Neutrophil (primary cell): ENCODE results near the gene HIP1.

Experiments
- H3K27ac ChIP-seq: fragments of 200-600 bp; sonication (generic); 2 replicates; pipeline ENCODE4 v1.5.1; 2016; ENCODE audit warnings: mild to moderate bottlenecking, moderate library complexity
- H3K27me3 ChIP-seq: fragments of 200-600 bp; sonication (generic); 2 replicates; pipeline ENCODE4 v1.6.0; 2016; ENCODE audit warnings: mild to moderate bottlenecking
- H3K36me3 ChIP-seq: fragments of 200-600 bp; sonication (generic); 2 replicates; pipeline ENCODE4 v1.5.1; 2017
- H3K4me1 ChIP-seq, 2 experiments: fragments of 200-600 bp in 1 of 2; sonication (generic) in 1 of 2; 1 replicate in 1 of 2; 2 replicates in 1 of 2; pipeline versions ENCODE4 v1.5.1 to v1.6.1; 2013 to 2016; ENCODE audit warnings: low read depth in 1 of 2, low read length in 1 of 2, mild to moderate bottlenecking in 1 of 2, moderate library complexity in 1 of 2; ENCODE audit not compliant: control insufficient read depth in 1 of 2, insufficient read depth in 1 of 2
- H3K4me3 ChIP-seq, 2 experiments: fragments of 200-600 bp in 1 of 2; sonication (generic) in 1 of 2; 1 replicate in 1 of 2; 2 replicates in 1 of 2; pipeline ENCODE4 v1.5.1; 2013 to 2016; ENCODE audit warnings: low read depth in 1 of 2, low read length in 1 of 2, mild to moderate bottlenecking in 1 of 2, moderate library complexity in 1 of 2
- H3K9me3 ChIP-seq: fragments of 200-600 bp; sonication (generic); 2 replicates; pipeline ENCODE4 v1.5.1; 2016
- TF ChIP-seq, protein P1 (sequence below): fragments of 200-600 bp; sonication (generic); IDR thresholded peaks from 2 replicates; pipeline ENCODE4 v1.5.1; 2016; ENCODE audit warnings: antibody characterized with exemption

HIP1 gene

DNA sequence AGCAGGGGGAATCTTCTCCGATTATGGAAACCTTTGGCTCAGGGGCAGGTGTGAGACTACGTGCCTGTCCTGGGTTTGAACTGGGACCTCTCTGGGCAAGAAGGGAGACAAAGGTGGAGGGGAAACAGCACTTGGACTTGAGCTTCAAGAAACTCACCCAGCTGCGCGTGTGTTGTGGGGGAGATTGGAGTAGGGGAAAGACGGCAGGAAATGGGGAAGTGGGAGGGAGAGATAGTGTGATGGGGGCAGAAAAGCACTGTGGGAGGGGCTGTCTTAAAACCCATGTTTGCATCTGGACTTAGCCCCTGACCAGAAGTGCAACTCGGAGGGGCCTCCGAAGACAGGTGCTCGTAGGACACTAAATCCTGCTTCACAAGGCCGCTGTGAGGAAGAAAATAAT, 107.0 kb downstream of the HIP1 start:
- TF ChIP-seq, protein P1, sequence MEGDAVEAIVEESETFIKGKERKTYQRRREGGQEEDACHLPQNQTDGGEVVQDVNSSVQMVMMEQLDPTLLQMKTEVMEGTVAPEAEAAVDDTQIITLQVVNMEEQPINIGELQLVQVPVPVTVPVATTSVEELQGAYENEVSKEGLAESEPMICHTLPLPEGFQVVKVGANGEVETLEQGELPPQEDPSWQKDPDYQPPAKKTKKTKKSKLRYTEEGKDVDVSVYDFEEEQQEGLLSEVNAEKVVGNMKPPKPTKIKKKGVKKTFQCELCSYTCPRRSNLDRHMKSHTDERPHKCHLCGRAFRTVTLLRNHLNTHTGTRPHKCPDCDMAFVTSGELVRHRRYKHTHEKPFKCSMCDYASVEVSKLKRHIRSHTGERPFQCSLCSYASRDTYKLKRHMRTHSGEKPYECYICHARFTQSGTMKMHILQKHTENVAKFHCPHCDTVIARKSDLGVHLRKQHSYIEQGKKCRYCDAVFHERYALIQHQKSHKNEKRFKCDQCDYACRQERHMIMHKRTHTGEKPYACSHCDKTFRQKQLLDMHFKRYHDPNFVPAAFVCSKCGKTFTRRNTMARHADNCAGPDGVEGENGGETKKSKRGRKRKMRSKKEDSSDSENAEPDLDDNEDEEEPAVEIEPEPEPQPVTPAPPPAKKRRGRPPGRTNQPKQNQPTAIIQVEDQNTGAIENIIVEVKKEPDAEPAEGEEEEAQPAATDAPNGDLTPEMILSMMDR, result no peak
- peak overlapping the region in 1 of 2 experiments; percentile 1 for H3K4me3 ChIP-seq
- H3K36me3 ChIP-seq, result peaks cover 24% of the 10 kb centered on the region
- no peaks in the 10 kb centered on the region for H3K27me3 ChIP-seq
- H3K9me3 ChIP-seq, result no peaks in the 10 kb centered on the region
- H3K4me1 ChIP-seq, result peaks cover 62 to 72% of the 10 kb centered on the region in 2 experiments
- peak overlapping the region; percentile 66 for H3K27ac ChIP-seq

DNA sequence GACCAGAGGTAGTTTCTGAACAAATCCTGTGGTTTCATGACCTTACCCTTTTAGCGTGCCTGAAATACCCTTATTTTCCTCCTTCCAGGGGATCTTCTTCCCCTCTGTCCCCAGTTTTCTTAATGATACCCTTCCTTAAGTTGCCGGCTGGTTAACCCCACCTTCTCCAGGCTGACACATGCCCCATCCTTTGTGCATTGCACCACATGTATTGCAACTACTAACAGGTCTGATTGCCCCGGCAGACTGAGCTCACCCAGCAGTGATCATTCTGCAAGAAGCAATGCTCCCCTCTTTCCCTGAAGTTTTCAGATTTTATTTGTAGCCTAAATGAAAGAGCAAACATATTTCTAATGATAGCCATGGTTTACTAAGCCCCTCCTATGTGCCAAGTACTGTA, 108.2 kb downstream of the HIP1 start:
- H3K4me3 ChIP-seq, result peak overlapping the region; percentile 24 to 41

DNA sequence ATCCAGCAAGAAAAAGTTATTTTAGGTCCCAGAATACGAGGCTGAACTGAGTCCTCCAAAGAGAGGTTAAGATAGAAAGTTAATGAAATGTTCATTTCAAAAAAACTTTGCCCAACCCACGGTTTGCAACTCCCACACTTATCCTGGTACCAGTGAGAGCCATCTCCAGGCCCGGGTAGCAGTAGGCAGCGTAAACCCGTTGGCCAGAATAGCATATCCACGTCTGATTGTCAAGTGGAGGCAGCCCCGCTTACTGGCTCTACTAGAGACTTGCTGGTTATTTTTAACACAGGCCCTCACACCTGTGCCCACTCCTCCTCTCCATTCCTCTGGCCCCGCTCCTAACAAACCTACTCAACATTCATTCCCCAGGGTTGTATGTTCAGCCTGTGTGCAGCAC, 109.7 kb downstream of the HIP1 start:
- H3K27ac ChIP-seq, result peak overlapping the region; percentile 39
- H3K4me1 ChIP-seq, result peaks cover 73 to 90% of the 10 kb centered on the region in 2 experiments
- TF ChIP-seq, protein P1, result no peak
- no peaks in the 10 kb centered on the region for H3K27me3 ChIP-seq
- H3K4me3 ChIP-seq, result no peak overlapping the region
- no peaks in the 10 kb centered on the region for H3K9me3 ChIP-seq
- peaks cover 17% of the 10 kb centered on the region for H3K36me3 ChIP-seq

More for the DNA sequence above, 108.2 kb downstream of the HIP1 start:
- TF ChIP-seq, protein P1, result no peak
- no peaks in the 10 kb centered on the region for H3K27me3 ChIP-seq
- H3K36me3 ChIP-seq, result peaks cover 24% of the 10 kb centered on the region
- H3K27ac ChIP-seq, result peak overlapping the region; percentile 66
- no peaks in the 10 kb centered on the region for H3K9me3 ChIP-seq
- H3K4me1 ChIP-seq, result peaks cover 66 to 80% of the 10 kb centered on the region in 2 experiments

DNA sequence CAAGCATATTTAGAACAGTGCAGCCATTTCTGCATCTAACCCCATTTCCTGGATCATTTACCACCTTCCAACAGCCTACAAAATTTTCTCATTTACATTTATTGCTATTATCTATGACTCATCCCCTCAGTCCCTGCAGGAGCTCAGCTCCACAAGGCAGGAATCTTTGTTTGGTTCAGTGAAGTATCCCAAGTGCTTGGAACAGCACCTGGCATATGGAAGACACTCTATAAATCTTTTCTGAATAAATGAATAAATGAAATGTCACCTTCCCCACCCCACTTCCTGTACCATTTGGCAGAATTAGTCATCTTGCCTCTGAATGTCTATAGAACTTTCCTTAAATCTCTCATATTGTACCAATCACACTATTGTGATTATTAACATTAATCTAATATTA, 110.7 kb downstream of the HIP1 start:
- Histone ChIP-seq H3K36me3 (peaks cover 17% of the 10 kb centered on the region), H3K4me3 (no peak overlapping the region), H3K27ac (peak overlapping the region; percentile 94), H3K9me3 (no peaks in the 10 kb centered on the region), H3K27me3 (no peaks in the 10 kb centered on the region), H3K4me1 (peaks cover 75 to 90% of the 10 kb centered on the region in 2 experiments)
- TF ChIP-seq, protein P1, result no peak

DNA sequence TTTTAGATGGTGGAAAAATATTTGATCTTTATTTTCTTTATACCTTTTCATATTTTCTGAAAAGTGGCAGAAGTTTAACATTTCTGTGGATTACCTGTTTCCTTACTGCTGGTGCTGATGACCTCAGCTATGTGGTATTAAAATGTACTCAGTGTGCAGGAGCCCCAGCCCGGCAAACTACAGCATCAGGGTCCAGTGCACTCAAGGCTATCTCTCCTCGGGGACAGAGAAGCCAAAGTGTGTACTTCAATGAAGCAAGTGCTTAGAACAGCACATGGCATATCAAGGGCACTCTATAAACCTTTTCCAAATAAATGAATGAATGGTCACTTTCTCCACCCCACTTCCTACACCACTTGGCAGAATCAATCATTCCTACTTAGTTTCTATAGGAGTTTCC, 111.8 kb downstream of the HIP1 start:
- peaks cover 11% of the 10 kb centered on the region for H3K36me3 ChIP-seq
- H3K4me1 ChIP-seq, result peaks cover 84 to 93% of the 10 kb centered on the region in 2 experiments

More for the DNA sequence above, 111.8 kb downstream of the HIP1 start:
- Histone ChIP-seq H3K9me3 (no peaks in the 10 kb centered on the region), H3K4me3 (no peak overlapping the region), H3K27ac (peak overlapping the region; percentile 94), H3K27me3 (no peaks in the 10 kb centered on the region)
- TF ChIP-seq, protein P1, result no peak
